K562 (cell line): ENCODE measurements around the gene TRIM32. TPM values are rescaled to one million over a fixed set of nuclear protein-coding genes. Genes with fewer than 3 reads are reported as not detected.

Experiments used
- ARID3B ChIP-seq: fragments of 250-450 bp; sonication (Bioruptor Pico); IDR thresholded peaks from 2 replicates; pipeline ENCODE4 v1.4.0; 2020; ENCODE audit warnings: borderline replicate concordance
- ZBTB40 ChIP-seq, 2 experiments: fragments of 450-650 bp in 1 of 2; sonication (generic) in 1 of 2; formaldehyde crosslinking in 1 of 2; IDR thresholded peaks; 2 replicates each; pipeline versions ENCODE4 v1.7.1 to v1.9.0; 2016 to 2022; ENCODE audit warnings: inconsistent platforms in 1 of 2, mild to moderate bottlenecking in 1 of 2, missing genetic modification reagents in 1 of 2
- ZC3H4 ChIP-seq: sonication (generic); formaldehyde crosslinking; IDR thresholded peaks from 2 replicates; pipeline ENCODE4 v1.9.0; 2021; ENCODE audit warnings: missing genetic modification reagents, borderline replicate concordance
- polyA plus RNA-seq, 8 experiments: library from polyadenylated mRNA; depleted of rRNA in 4 of 8; stranded (reverse) in 5 of 8; unstranded in 3 of 8; fragments of >200 nt; fragmentation: Nextera tagmentation in 2 of 8; fragmentation: Illumina TruSeq in 1 of 8; extraction: Ambion mirVana in 2 of 8; extraction: Trizol in 1 of 8; gene quantifications; 2 replicates each; pipeline versions ENCODE4 v1.2.1 to v1.2.3, GENCODE V29; 2011 to 2014; ENCODE audit warnings: inconsistent platforms in 1 of 8, missing spikeins in 1 of 8
- total RNA-seq, 7 experiments: library from RNA; depleted of rRNA in 6 of 7; stranded (reverse); fragments of >200 nt in 6 of 7; fragmentation: Illumina TruSeq in 2 of 7; extraction: Trizol in 2 of 7; gene quantifications; 2 replicates each; pipeline versions ENCODE4 v1.2.1 to v1.2.3, GENCODE V29; 2011 to 2021; ENCODE audit warnings: low replicate concordance in 1 of 7

The TRIM32 gene
- total and polyA plus RNA-seq, 9 of the 15 experiments (the other 6 are each of a cell fraction or from before 2014, with no cell fraction given): 3.5 to 9.4 (median 5.9) TPM

- TF ChIP-seq ZBTB40 (IDR thresholded peaks at IDR 0.05) (no peak), ZBTB40 (CRISPR knock-in tag; IDR thresholded peaks at IDR 0.05) (no peak), ZC3H4 (CRISPR knock-in tag) (no peak), ARID3B (CRISPR knock-in tag) (no peak)
Measured at GRCh38 chr9:116713271-116713670, 26.2 kb downstream of the TRIM32 start (continued).
